HepG2 (cell line): Measurements from ENCODE around the gene QRFP. TPM values are rescaled to one million over a fixed set of nuclear protein-coding genes. Genes with fewer than 3 reads are reported as not detected.

ENCODE experiments used
- ATAC-seq: fragments of 200-7000 bp; cut with Tn5 transposase; 3 replicates; pipeline ENCODE4 v1.9.1; 2020; ENCODE audit warnings: mild to moderate bottlenecking, moderate library complexity
- BruUV-seq: library from RNA; stranded (reverse); fragments of 400-500 nt; replicated peaks from 2 replicates; lab custom pipeline; 2021; lab: Mats Ljungman, UMichigan
- CTCF ChIA-PET: fragments of 300-600 bp; formaldehyde crosslinking; extraction: SDS; loops from one replicate; lab custom pipeline; 2021; ENCODE audit warnings: low total read pairs, inconsistent platforms, low intra/inter-chr PET ratio; lab: Yijun Ruan, JAX
- POLR2A ChIA-PET: fragments of 350-600 bp; sonication (Branson Sonifier 250); formaldehyde crosslinking; loops from one replicate; lab custom pipeline; 2020; ENCODE audit warnings: antibody characterized with exemption, inconsistent platforms; lab: Yijun Ruan, JAX
- DNase-seq: peaks from one replicate; pipeline ENCODE4 v3.0.0-alpha.2; 2015; ENCODE audit warnings: low spot score
- FAIRE-seq: peaks from 3 replicates; lab custom pipeline; 2011; peaks lifted over from hg19 to GRCh38; lab: Jason Lieb, UNC
- H2AFZ ChIP-seq: one replicate; pipeline ENCODE4 v1.6.1; 2011; ENCODE audit warnings: low read length, inconsistent platforms
- H3K27ac ChIP-seq: fragments of 300-600 bp; 3 replicates; pipeline ENCODE4 v1.8.0; 2011; ENCODE audit warnings: mixed run types, mild to moderate bottlenecking, mixed read lengths, low read length, inconsistent platforms; ENCODE audit not compliant: insufficient read depth; ENCODE audit errors: extremely low read length
- H3K27me3 ChIP-seq, 2 experiments: fragments of 200-600 bp in 1 of 2; 2 replicates in 1 of 2; 3 replicates in 1 of 2; pipeline versions ENCODE4 v1.6.0 to v1.8.0; 2011; ENCODE audit warnings: low read length in 2 of 2, mild to moderate bottlenecking in 2 of 2, moderate library complexity in 2 of 2, inconsistent platforms in 1 of 2; ENCODE audit not compliant: insufficient read depth in 2 of 2, control insufficient read depth in 1 of 2
- H3K36me3 ChIP-seq, 2 experiments: fragments of 200-600 bp in 1 of 2; replicated peaks in 1 of 2; 2 replicates in 1 of 2; 3 replicates in 1 of 2; pipeline versions ENCODE4 v1.5.1 to v1.8.0; 2011; ENCODE audit warnings: low read length in 2 of 2, inconsistent platforms in 1 of 2; ENCODE audit not compliant: insufficient read depth in 2 of 2, control insufficient read depth in 1 of 2
- H3K4me1 ChIP-seq: 2 replicates; pipeline ENCODE4 v1.5.1; 2012; ENCODE audit warnings: low read length, inconsistent platforms; ENCODE audit not compliant: insufficient read depth
- H3K4me2 ChIP-seq: 2 replicates; pipeline ENCODE4 v1.6.0; 2011; ENCODE audit warnings: low read depth, low read length, inconsistent platforms
- H3K4me3 ChIP-seq, 3 experiments: fragments of 200-600 bp in 1 of 3; sonication (generic), shearing (Covaris generic) in 1 of 3; replicated peaks in 1 of 3; 2 replicates each; pipeline ENCODE4 v1.5.1; 2011 to 2016; ENCODE audit warnings: low read length in 3 of 3, inconsistent platforms in 2 of 3, low read depth in 2 of 3, mild to moderate bottlenecking in 2 of 3, control low read depth in 1 of 3, mixed read lengths in 1 of 3; ENCODE audit not compliant: insufficient read depth in 1 of 3
- H3K79me2 ChIP-seq: one replicate; pipeline ENCODE4 v1.6.1; 2011; ENCODE audit warnings: low read length, inconsistent platforms; ENCODE audit not compliant: insufficient read depth
- H3K9ac ChIP-seq: 2 replicates; pipeline ENCODE4 v1.6.0; 2011; ENCODE audit warnings: mild to moderate bottlenecking, low read depth, low read length, inconsistent platforms; ENCODE audit not compliant: insufficient read depth
- H3K9me3 ChIP-seq: 2 replicates; pipeline ENCODE4 v1.5.1; 2012; ENCODE audit warnings: mild to moderate bottlenecking, low read length
- H4K20me1 ChIP-seq: 2 replicates; pipeline ENCODE4 v1.6.0; 2011; ENCODE audit warnings: inconsistent platforms, mild to moderate bottlenecking, low read length, moderate library complexity; ENCODE audit not compliant: insufficient read depth
- SPEN ChIP-seq: sonication (generic); formaldehyde crosslinking; IDR thresholded peaks from 2 replicates; pipeline ENCODE4 v1.5.1; 2020; ENCODE audit warnings: low read depth, mild to moderate bottlenecking, missing genetic modification reagents
- SSRP1 ChIP-seq: IDR thresholded peaks from 2 replicates; pipeline ENCODE4 v1.6.1; 2016; ENCODE audit warnings: control low read depth
- ZFP36L1 ChIP-seq: sonication (generic); formaldehyde crosslinking; IDR thresholded peaks from 2 replicates; pipeline ENCODE4 v1.8.0; 2022; ENCODE audit warnings: mild to moderate bottlenecking, missing genetic modification reagents, moderate library complexity
- ZKSCAN1 ChIP-seq: fragments of 150-350 bp; IDR thresholded peaks from 2 replicates; pipeline ENCODE4 v1.6.1; 2014; ENCODE audit warnings: low read length
- ZNF780A ChIP-seq: sonication (generic); formaldehyde crosslinking; IDR thresholded peaks from 2 replicates; pipeline ENCODE4 v1.8.0; 2022; ENCODE audit warnings: mild to moderate bottlenecking, missing genetic modification reagents, moderate library complexity
- WGBS: methylation state at CpG from one replicate; pipeline ENCODE4 v1.1.6; 2017; ENCODE audit warnings: low lambda C conversion rate; 5-methylcytosine and 5-hydroxymethylcytosine counted together
- in situ Hi-C: cut with HindIII; loops from 2 replicates; pipeline ENCODE4 v1.10.0; 2017; ENCODE audit warnings: low pct_unique_long_range_greater_than_20kb; ENCODE audit not compliant: extremely low pct_ligation_motif_present
- intact Hi-C: fragments of 100-400 bp; cut with micrococcal nuclease; formaldehyde crosslinking; loops from one replicate; pipeline ENCODE4 v1.10.0; 2022; ENCODE audit not compliant: unreplicated experiment
- polyA plus RNA-seq, 8 experiments: library from polyadenylated mRNA; depleted of rRNA in 3 of 8; stranded (reverse) in 7 of 8; unstranded in 1 of 8; fragments of >200 nt; fragmentation: Illumina TruSeq in 4 of 8; extraction: Trizol in 4 of 8; gene quantifications; 2 replicates each; pipeline versions ENCODE4 v1.2.1 to v1.2.3, GENCODE V29; 2011 to 2016; ENCODE audit warnings: low read depth in 4 of 8, missing spikeins in 1 of 8, mixed read lengths in 1 of 8; ENCODE audit not compliant: insufficient read depth in 1 of 8
- total RNA-seq, 5 experiments: library from RNA; depleted of rRNA; stranded (reverse); fragments of >200 nt; fragmentation: Illumina TruSeq; extraction: Trizol; gene quantifications; 2 replicates each; pipeline ENCODE4 v1.2.3, GENCODE V29; 2016; ENCODE audit warnings: low read depth in 1 of 5
- TF ChIP-seq, protein P1 (sequence below): sonication (generic); formaldehyde crosslinking; IDR thresholded peaks from 2 replicates; pipeline ENCODE4 v1.5.0; 2020; ENCODE audit warnings: missing genetic modification reagents

Gene QRFP
- total and polyA plus RNA-seq, 2 of the 13 experiments (the other 11 are each of a cell fraction or from before 2014, with no cell fraction given) = not detected

DNA sequence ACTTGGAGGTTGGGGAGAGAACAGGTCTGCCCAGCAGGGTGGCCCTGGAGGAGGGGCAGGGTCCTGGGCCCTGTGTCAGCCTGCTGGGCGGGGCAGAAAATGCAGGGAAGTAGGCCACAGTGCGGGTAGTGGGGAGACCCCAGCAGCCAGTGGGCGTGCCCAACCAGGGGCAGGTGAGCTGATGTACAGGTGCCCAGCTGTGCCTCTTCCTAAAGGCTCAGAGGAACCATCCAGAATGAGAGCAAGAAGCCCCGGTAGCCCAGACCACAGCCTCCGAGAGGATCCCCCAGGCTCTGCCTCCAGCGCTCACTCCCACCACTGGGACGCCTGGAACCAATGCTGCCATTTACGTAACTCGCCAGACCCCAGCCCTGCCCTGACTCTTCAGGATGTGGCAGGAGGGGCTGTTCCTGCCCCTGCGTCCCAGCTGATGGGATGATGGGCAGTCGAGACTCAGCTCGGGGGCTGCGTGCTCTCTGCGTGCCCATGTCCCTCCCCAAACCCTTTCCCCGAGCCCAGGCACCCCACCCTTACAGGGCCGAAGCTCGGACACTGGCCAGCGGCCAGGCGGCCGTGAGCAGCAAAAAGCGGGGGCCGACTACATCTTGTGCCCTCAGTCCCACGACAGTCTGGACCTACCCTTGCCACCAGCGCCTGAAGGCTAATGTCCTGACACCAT is 17.9 kb upstream of the QRFP start:
- no peak for FAIRE-seq
- Histone ChIP-seq H3K4me3 (no peak overlapping the region), H3K27me3 (peaks cover 29 to 87% of the 10 kb centered on the region in 2 experiments), H2AFZ (no peak overlapping the region), H3K79me2 (no peaks in the 10 kb centered on the region), H4K20me1 (no peaks in the 10 kb centered on the region), H3K9ac (no peak overlapping the region), H3K4me2 (no peak overlapping the region), H3K9me3 (no peaks in the 10 kb centered on the region), H3K27ac (no peak overlapping the region), H3K36me3 (no peaks in the 10 kb centered on the region), H3K4me1 (no peaks in the 10 kb centered on the region)
- DNase-seq = no peak
- peak; percentile 43 for ATAC-seq
- intact Hi-C loops = no loop called here
- in situ Hi-C loops = no loop called here
- 47% methylated on average over 5 of the region's 24 CpGs for WGBS
- TF ChIP-seq, protein P1, sequence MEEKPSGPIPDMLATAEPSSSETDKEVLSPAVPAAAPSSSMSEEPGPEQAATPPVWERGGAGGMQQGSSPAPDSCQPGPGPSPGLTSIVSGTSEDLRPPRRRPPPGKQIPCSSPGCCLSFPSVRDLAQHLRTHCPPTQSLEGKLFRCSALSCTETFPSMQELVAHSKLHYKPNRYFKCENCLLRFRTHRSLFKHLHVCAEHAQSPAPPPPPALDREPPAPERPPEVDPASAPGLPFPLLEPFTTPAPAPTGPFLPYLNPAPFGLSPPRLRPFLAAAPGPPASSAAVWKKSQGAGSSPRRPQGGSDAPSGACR = no peak
- TF ChIP-seq SSRP1 (CRISPR knock-in tag) (no peak), SPEN (CRISPR knock-in tag) (no peak), ZFP36L1 (CRISPR knock-in tag) (no peak)
- ChIA-PET POLR2A (no interaction called here), CTCF (no interaction called here)
- BruUV-seq = no TSS peak

DNA sequence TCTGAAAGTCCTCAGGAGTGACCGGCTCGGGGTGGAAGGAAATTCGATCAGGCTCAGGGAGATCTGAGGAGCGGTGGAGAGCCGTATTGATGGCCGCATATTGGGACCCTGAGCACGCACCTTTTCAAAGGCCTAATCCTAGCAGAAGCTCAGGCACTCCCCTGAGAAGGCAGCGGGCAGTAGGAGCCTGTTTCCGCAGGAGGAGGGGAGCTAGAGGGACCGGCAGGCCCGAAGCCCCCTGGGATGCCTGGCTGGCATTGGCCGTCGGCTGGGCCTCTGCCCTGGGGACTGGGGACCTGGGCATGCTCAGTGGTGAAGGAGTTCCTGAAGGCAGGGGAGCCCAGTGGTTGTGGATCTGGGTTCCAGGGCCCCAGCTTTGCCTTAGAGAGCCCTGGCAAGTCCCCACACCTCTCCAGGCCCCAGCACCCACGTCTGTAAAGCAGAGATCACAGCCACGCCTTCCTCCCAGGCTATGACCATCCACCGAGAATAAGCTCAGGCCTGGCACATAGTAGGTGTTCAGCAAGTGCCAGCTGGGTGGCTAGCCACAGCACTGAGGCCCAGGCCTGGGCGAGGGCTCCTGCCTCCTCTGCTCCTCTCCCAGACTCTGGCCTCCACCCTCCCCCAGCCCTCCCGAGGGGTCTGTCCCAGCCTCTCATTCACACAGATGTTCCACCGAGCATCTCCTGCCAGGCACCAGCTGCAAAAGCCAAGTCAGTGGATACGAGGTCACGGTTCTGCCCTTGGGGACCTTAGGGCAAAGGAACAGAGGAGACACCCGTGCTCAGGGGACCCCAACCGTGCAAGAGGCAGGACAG is 17.2 kb upstream of the QRFP start:
- no peak for FAIRE-seq
- H2AFZ ChIP-seq = no peak overlapping the region
- TF ChIP-seq ZKSCAN1 = peak; percentile 49; the same call in 1 of the 2 replicates
- no peak for TF ChIP-seq ZNF780A (CRISPR knock-in tag)
- POLR2A ChIA-PET = no interaction called here
- H3K79me2 ChIP-seq = no peaks in the 10 kb centered on the region
- 27% methylated on average over 13 of the region's 23 CpGs for WGBS
- in situ Hi-C loops (no loop called here), intact Hi-C loops (no loop called here)
- no peak overlapping the region for H3K4me3 ChIP-seq
- H4K20me1 ChIP-seq = no peaks in the 10 kb centered on the region
- CTCF ChIA-PET = no interaction called here
- H3K27me3 ChIP-seq = peaks cover 23 to 85% of the 10 kb centered on the region in 2 experiments; a peak in 4 of 5 replicates
- no peak; the same call in 2 of the 3 replicates for ATAC-seq
- H3K4me2 ChIP-seq = no peak overlapping the region
- H3K9ac ChIP-seq = no peak overlapping the region
- H3K9me3 ChIP-seq = no peaks in the 10 kb centered on the region
- H3K27ac ChIP-seq = no peak overlapping the region
- no peaks in the 10 kb centered on the region for H3K4me1 ChIP-seq
- no peak for DNase-seq
- no TSS peak for BruUV-seq
- no peaks in the 10 kb centered on the region for H3K36me3 ChIP-seq
